HG03575 (cell line): ENCODE measurements around the gene RUFY4.

Source experiments
- ATAC-seq: cut with Tn5 transposase; IDR thresholded peaks from one replicate; pipeline ENCODE4 v1.9.1; 2021; ENCODE audit not compliant: unreplicated experiment, insufficient number of reproducible peaks, low FRiP score; ENCODE audit errors: extremely low read depth

RUFY4 gene

DNA sequence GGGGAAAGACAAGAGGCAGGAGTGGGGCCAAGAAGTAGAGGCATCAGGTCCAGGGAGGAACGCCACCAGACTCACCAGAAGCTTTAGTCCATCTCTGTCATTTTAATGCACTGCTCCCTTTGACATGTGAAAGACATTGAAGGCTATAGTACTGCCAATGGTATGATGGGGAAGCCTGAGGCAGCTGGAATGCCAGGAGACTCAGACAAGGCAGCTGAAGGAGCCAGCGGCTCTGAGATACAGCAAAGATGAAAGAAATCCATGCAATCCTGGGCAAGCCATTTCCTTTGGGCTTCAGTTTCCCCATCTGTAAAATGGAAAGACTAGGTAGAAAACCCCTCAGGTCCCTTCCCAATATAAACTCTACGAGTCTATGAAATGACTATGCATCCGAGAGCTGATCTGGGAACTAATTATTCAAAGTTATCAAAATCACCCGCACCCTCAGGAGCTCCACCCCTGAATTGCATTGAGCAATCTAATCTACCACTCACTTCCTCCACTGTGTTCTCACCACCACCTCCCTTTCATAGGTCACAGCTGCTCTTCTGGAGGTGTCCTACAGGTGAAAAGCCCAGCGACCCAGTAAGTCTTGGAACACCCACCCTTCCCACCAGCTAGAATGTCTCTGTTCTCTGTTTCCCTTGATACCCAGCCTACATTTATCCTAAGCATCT is 59.9 kb downstream of the RUFY4 start:
- ATAC-seq = no peak

DNA sequence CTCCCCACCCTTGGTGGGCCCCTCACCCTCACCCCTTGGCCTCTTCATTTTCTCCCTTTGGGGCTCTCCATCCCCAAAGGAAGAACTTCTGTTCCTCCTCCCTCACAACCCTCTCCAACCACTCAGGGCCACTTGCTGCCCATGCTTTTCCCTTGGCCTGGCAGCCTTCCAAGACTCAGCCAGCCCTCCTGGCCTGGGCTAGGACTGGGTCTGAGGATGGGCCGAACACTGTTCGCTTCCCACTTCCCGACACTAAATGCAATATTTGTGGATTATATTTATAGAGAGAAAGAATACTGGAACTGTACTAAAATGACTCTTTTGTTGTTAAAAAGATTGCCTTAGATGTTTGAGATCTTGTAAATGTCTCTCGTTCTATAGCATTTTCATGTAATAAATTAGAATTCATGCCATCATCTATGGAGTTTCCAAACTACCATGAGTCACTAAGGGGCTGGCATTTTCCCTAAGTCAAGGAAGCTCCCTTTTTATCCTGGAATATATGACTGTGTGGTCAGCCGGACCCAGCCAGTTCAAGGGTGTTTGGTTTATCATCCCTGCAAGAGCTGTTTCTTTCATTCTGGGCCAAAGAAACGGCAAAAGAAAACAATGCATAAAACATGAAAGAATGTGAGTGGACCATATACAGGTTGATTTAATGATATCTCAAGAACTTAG is 60.5 kb downstream of the RUFY4 start:
- ATAC-seq = no peak

DNA sequence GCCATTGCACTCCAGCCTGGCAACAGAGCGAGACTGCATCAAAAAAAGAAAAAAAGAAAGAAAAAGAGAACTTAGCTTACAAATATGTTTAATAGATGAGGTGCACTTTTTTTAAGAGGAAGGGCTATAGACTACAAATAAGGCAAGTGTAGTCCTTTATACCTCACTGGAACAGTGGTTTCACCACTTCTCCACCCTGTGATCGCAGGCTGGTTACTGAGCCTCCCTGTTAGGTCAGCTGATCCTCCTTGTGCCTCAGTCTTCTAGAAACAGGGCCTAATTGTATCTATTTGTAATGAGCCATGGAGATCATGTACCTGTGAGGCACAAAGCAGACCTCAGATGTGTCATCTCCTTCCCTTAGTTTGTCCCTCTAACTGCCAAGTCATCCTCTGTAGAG is 61.3 kb downstream of the RUFY4 start:
- ATAC-seq = no peak

- ATAC-seq = no peak
These were observed 61.8 kb downstream of the RUFY4 start for GRCh38 chr2:218130822-218131221.

GRCh38 chr2:218137514-218137913 is 68.5 kb downstream of the RUFY4 start:
- ATAC-seq = no peak

- no peak for ATAC-seq
These were observed 69.0 kb downstream of the RUFY4 start for GRCh38 chr2:218138047-218138446.
